Omental fat pad (tissue), 4 donors: Measurements from ENCODE around the gene PRAC2. TPM values are rescaled to one million over a fixed set of nuclear protein-coding genes. Genes with fewer than 3 reads are reported as not detected.

Experiments used
- ATAC-seq: fragments of 150-250 bp; one replicate; pipeline ENCODE4 v1.9.1; 2016; ENCODE audit warnings: mild to moderate bottlenecking, moderate library complexity; ENCODE audit not compliant: low FRiP score
- DNase-seq: peaks from one replicate; pipeline ENCODE4 v3.0.0-alpha.2; 2019; ENCODE audit warnings: low spot score
- total RNA-seq, 4 donors: library from RNA; depleted of rRNA; stranded (reverse); fragments of >200 nt; gene quantifications; one replicate each; pipeline ENCODE4 v1.1.0, GENCODE V29; 2016
- TF ChIP-seq, protein P1 (sequence below), 3 donors: fragments of 450-650 bp; IDR thresholded peaks; one replicate each; pipeline ENCODE4 v1.5.1; 2016 to 2017; ENCODE audit warnings: antibody characterized with exemption in 3 of 3, mild to moderate bottlenecking in 3 of 3, moderate library complexity in 2 of 3

The PRAC2 gene
- total RNA-seq, 4 donors from 2014 or later: not detected

DNA sequence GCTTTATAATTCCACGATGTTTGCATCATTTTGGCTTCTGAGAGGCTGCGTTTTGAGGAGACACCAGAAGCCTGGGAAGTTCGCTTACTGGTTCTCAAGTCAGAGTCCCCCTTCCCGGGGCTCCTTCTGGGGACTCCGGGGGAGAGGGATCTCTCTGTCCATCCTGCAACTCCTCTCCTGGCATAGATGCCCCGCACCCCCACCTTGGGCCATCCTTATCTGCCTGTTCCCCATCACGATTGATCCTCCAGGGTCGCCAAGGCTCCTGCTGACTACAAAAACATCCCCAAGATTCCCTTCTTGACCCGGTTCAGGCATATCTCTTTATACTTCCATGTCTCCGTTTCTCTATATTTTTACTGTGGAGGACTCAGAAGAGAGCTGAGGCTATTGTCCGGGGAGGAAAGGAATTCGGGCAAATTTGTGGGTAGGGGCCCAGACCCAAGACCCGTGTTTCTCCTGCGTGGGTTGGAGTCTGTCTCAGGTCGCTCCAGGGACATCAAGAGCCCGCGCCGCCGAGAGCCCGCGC is 24.0 kb downstream of the PRAC2 start:
- TF ChIP-seq, protein P1, sequence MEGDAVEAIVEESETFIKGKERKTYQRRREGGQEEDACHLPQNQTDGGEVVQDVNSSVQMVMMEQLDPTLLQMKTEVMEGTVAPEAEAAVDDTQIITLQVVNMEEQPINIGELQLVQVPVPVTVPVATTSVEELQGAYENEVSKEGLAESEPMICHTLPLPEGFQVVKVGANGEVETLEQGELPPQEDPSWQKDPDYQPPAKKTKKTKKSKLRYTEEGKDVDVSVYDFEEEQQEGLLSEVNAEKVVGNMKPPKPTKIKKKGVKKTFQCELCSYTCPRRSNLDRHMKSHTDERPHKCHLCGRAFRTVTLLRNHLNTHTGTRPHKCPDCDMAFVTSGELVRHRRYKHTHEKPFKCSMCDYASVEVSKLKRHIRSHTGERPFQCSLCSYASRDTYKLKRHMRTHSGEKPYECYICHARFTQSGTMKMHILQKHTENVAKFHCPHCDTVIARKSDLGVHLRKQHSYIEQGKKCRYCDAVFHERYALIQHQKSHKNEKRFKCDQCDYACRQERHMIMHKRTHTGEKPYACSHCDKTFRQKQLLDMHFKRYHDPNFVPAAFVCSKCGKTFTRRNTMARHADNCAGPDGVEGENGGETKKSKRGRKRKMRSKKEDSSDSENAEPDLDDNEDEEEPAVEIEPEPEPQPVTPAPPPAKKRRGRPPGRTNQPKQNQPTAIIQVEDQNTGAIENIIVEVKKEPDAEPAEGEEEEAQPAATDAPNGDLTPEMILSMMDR (IDR thresholded peaks at IDR 0.05): no peak

DNA sequence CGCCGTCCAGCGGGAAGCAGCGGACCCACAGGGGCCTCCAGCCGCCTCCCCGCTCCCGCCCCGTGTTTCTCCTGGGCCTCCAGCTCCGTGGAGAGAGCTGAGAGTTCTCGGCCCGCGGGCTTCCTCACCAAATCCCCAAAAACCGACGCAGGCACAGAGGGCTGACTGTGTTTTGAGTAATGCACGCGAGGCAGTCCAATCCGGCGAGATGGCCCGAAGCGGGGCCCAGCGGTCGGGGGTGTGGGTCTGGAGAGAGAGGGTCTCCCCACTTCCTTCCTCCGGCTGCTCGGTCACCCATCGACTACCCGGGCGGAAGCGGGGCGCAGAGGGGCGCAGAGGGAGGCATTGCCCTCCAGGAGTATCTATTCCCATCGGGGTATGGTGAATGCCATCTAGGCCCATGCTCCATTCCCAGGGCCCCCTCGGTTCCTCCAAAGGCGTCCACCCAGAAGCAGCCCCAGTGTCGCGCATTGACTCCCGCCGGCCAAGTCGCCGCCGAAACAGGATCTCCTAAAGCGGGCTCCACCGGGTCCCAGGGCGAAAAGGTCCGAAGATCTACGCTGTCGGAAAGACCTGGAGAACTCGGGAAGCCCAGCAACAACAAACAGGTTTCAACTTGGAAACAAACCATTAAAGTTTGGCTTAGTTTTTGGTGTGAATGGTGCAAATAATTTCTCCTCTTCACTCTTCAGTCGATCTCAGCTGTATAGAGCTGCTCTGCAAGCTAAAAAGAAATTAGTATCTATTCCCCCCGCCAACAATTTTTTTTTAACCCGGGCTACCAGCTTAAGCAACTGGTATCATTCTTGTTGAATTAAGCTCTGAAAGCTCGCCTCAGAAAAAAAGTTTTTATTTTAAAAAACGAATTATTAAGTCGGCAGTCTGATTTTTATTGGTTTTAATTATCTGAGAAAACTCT is 24.7 kb downstream of the PRAC2 start:
- no peak for DNase-seq
- TF ChIP-seq, protein P1 (IDR thresholded peaks at IDR 0.05): no peak
- no peak for ATAC-seq

More for the DNA sequence above, 24.0 kb downstream of the PRAC2 start:
- no peak for ATAC-seq
- DNase-seq: no peak

DNA sequence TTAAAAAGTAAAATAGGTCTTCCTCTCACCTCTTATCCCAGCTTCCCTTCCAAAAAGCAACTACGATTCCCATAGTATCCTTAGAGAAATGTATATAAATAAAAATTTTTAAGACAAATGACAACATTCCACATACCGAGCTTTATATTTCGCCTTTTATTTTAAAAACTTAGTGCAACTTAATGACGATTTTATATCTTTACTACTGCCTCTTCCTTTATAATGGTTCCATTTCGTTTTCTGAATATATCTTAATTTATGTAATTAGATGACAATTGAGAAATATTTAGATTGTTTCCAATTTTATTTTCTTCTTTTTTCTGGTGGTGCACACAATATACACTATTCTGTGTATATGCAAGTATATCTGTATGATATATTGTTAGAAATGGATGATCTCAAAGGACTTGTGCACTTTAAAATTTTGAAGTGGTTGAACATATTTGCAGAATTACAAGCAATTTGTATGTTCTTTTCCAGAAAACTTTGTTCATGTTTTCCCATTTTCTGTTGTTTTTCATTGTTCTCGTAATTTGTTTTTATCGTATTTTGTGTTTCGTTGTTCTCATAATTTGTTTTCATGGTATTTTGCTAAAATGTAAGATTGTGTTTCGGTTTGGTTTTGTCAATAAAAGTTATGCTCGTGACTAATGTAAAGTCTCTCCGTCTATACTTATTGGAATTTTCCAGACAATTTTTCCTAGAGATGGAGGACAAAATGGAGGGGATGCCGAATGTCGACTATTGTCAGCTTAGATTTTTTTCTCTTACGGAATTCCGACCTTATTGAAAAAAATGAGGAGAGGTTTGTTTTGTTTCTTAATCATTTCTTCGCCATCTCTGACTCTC is 26.0 kb downstream of the PRAC2 start:
- DNase-seq (no peak), ATAC-seq (no peak)
- TF ChIP-seq, protein P1 (IDR thresholded peaks at IDR 0.05): no peak

DNA sequence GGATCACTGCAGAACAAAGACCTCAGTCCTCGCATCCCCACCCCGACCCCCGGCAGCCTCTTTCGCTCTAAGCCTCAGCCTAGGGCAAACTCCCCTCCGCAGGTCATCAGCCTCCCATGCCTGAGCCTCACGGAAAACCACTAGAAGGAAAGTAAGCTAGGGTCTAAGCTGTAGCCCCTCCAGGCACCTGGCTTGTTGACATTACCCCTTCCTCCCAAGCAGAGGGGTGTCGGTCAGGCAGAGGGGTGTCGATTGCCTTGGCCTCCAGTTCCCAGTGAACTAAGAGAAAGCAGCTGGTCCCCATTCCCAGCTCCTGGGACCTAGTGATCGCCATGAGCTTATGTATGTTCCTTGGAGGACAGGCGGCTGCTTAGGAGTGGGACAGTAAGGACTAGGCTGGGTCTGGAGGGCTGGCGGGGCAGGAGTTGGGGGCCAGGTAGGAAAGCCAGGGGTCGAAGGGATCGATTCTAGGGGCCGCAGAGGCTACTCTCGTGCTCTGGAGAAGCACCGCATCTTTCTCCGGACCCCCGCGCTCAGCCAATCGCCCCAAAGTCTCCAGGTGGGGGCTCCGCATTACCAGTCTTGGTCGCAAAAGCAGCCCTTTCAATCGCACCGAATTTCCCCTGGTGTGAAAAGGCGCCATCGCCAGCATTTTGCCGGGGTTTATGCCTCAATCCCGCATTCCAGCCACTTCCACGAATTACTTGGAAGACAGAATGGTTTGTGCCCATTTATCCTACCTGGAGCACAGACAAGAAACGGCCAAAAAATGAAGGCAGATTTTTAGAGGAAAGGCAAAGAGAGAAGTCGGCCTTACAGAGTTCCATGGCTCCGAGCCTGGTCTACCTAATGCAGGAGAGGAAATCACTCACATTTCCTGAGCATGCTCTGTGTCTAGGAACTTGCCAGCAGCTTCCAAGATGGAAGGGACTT is 26.9 kb downstream of the PRAC2 start:
- DNase-seq: no peak
- TF ChIP-seq, protein P1 (IDR thresholded peaks at IDR 0.05): no peak

DNA sequence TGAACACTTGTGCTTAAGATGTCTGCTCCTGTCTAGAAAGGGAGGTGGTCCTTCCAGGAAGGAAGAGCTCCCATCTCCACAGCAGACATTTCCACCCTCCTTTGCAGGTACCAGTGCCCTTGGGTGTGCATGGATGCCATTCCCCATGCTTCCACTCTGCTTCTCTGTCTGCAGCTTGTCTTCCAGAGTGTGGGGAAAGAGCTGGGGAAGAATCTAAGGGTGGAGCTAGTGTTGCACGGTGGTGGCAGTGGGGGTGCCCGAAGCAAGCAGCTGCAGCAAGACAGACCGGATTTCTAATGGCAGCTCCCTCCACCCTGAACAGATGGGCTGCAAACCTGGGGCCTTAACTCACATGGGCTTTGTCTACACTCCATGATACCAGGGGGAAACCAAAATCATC is 28.2 kb downstream of the PRAC2 start:
- TF ChIP-seq, protein P1 (IDR thresholded peaks at IDR 0.05): no peak
- ATAC-seq (no peak), DNase-seq (no peak)

More for the DNA sequence above, 26.9 kb downstream of the PRAC2 start:
- ATAC-seq: no peak
